ENCODE results near the gene DGLUCY. TPM values are rescaled to one million over a fixed set of nuclear protein-coding genes. Genes with fewer than 3 reads are reported as not detected.
A peak's percentile ranks its signal among the peaks of the same experiment; 100 is the strongest.

The DGLUCY gene
- total and polyA plus RNA-seq, 2 experiments from 2014 or later, result 15.2 to 15.7 TPM

GRCh38 chr14:91145391-91146160 lies 31.7 kb downstream of the DGLUCY start:
- DNase-seq, result no peak
- H2AFZ ChIP-seq, result no peak overlapping the region
- H3K9me3 ChIP-seq (ENCODE audit: low read depth), result no peaks in the 10 kb centered on the region
- H4K20me1 ChIP-seq (ENCODE audit: insufficient read depth), result no peaks in the 10 kb centered on the region
- TF ChIP-seq EZH2phosphoT487 (IDR thresholded peaks at IDR 0.05; ENCODE audit: insufficient read depth, low read depth) (no peak), EZH2 (IDR thresholded peaks at IDR 0.05; ENCODE audit: insufficient read depth, poor library complexity, severe bottlenecking) (no peak)
- H3K4me2 ChIP-seq (ENCODE audit: unreplicated experiment), result no peak overlapping the region
- no peaks in the 10 kb centered on the region for H3K36me3 ChIP-seq (ENCODE audit: low read depth)
- H3K27ac ChIP-seq, result no peak overlapping the region
- H3K9ac ChIP-seq, result no peak overlapping the region
- H3F3A ChIP-seq (ENCODE audit: insufficient read depth), result peaks cover 16% of the 10 kb centered on the region; the same call in 1 of the 2 replicates
- in situ Hi-C loops (cut with MboI), result no loop called here
- no peak overlapping the region for H3K4me3 ChIP-seq
- peaks cover 6% of the 10 kb centered on the region for H3K4me1 ChIP-seq (ENCODE audit: insufficient read depth)
- no peaks in the 10 kb centered on the region for H3K27me3 ChIP-seq (replicated peaks; ENCODE audit: insufficient read depth)
- no peaks in the 10 kb centered on the region for H3K9me2 ChIP-seq (ENCODE audit: insufficient read depth)
- no peaks in the 10 kb centered on the region for H3K79me2 ChIP-seq (ENCODE audit: insufficient read depth)
- WGBS, 2 experiments (ENCODE audit: low coverage in 1 of 2, low lambda C conversion rate in 2 of 2, missing lambda C conversion rate in 2 of 2), result 85 to 88% methylated on average over 11 of the region's 11 CpGs

- Histone ChIP-seq H3K4me3 (no peak overlapping the region), H3K4me1 (ENCODE audit: insufficient read depth) (peaks cover 6% of the 10 kb centered on the region), H3K4me2 (ENCODE audit: unreplicated experiment) (no peak overlapping the region), H3K27ac (no peak overlapping the region), H4K20me1 (ENCODE audit: insufficient read depth) (no peaks in the 10 kb centered on the region), H3K27me3 (replicated peaks; ENCODE audit: insufficient read depth) (no peaks in the 10 kb centered on the region), H3K36me3 (ENCODE audit: low read depth) (no peaks in the 10 kb centered on the region), H3K9me3 (ENCODE audit: low read depth) (no peaks in the 10 kb centered on the region), H3K9me2 (ENCODE audit: insufficient read depth) (no peaks in the 10 kb centered on the region), H3K9ac (no peak overlapping the region), H3F3A (ENCODE audit: insufficient read depth) (peaks cover 16% of the 10 kb centered on the region; the same call in 1 of the 2 replicates), H3K79me2 (ENCODE audit: insufficient read depth) (no peaks in the 10 kb centered on the region), H2AFZ (no peak overlapping the region)
- TF ChIP-seq EZH2phosphoT487 (IDR thresholded peaks at IDR 0.05; ENCODE audit: insufficient read depth, low read depth) (no peak), EZH2 (IDR thresholded peaks at IDR 0.05; ENCODE audit: insufficient read depth, poor library complexity, severe bottlenecking) (no peak)
- in situ Hi-C loops (cut with MboI), result no loop called here
- DNase-seq, result no peak
- 96 to 98% methylated on average over 5 of the region's 5 CpGs for WGBS, 2 experiments (ENCODE audit: low coverage in 1 of 2, low lambda C conversion rate in 2 of 2, missing lambda C conversion rate in 2 of 2)
These were observed 32.8 kb downstream of the DGLUCY start for GRCh38 chr14:91146661-91147060.

- Histone ChIP-seq H3K4me1 (ENCODE audit: insufficient read depth) (peaks cover 6% of the 10 kb centered on the region), H3K4me2 (ENCODE audit: unreplicated experiment) (peak overlapping the region; percentile 29), H2AFZ (no peak overlapping the region), H3K9me3 (ENCODE audit: low read depth) (no peaks in the 10 kb centered on the region), H3K4me3 (no peak overlapping the region), H4K20me1 (ENCODE audit: insufficient read depth) (no peaks in the 10 kb centered on the region), H3K9ac (no peak overlapping the region), H3K27me3 (replicated peaks; ENCODE audit: insufficient read depth) (no peaks in the 10 kb centered on the region), H3K79me2 (ENCODE audit: insufficient read depth) (no peaks in the 10 kb centered on the region), H3K9me2 (ENCODE audit: insufficient read depth) (no peaks in the 10 kb centered on the region), H3F3A (ENCODE audit: insufficient read depth) (peaks cover 16% of the 10 kb centered on the region; the same call in 1 of the 2 replicates), H3K36me3 (ENCODE audit: low read depth) (no peaks in the 10 kb centered on the region), H3K27ac (peak overlapping the region; percentile 39)
- 0% methylated on average over 6 of the region's 6 CpGs for WGBS, 2 experiments (ENCODE audit: low coverage in 1 of 2, low lambda C conversion rate in 2 of 2, missing lambda C conversion rate in 2 of 2)
- peak; percentile 97 for DNase-seq
- in situ Hi-C loops (cut with MboI), result no loop called here
- TF ChIP-seq EZH2 (IDR thresholded peaks at IDR 0.05; ENCODE audit: insufficient read depth, poor library complexity, severe bottlenecking) (no peak), EZH2phosphoT487 (IDR thresholded peaks at IDR 0.05; ENCODE audit: insufficient read depth, low read depth) (peak; percentile 82; the same call in 1 of the 2 replicates)
These were observed 35.6 kb downstream of the DGLUCY start for GRCh38 chr14:91149462-91149861.

GRCh38 chr14:91152499-91152898 lies 38.6 kb downstream of the DGLUCY start:
- Histone ChIP-seq H3K27me3 (replicated peaks; ENCODE audit: insufficient read depth) (no peaks in the 10 kb centered on the region), H3K27ac (no peak overlapping the region), H3F3A (ENCODE audit: insufficient read depth) (peaks cover 16% of the 10 kb centered on the region; the same call in 1 of the 2 replicates), H3K9me2 (ENCODE audit: insufficient read depth) (no peaks in the 10 kb centered on the region), H3K36me3 (ENCODE audit: low read depth) (no peaks in the 10 kb centered on the region), H3K79me2 (ENCODE audit: insufficient read depth) (no peaks in the 10 kb centered on the region), H3K9ac (no peak overlapping the region), H4K20me1 (ENCODE audit: insufficient read depth) (no peaks in the 10 kb centered on the region), H3K4me2 (ENCODE audit: unreplicated experiment) (no peak overlapping the region), H3K9me3 (ENCODE audit: low read depth) (no peaks in the 10 kb centered on the region), H3K4me3 (no peak overlapping the region), H2AFZ (no peak overlapping the region), H3K4me1 (ENCODE audit: insufficient read depth) (peaks cover 6% of the 10 kb centered on the region)
- WGBS, 2 experiments (ENCODE audit: low coverage in 1 of 2, low lambda C conversion rate in 2 of 2, missing lambda C conversion rate in 2 of 2), result 94 to 95% methylated on average over 2 of the region's 2 CpGs
- no peak for DNase-seq
- in situ Hi-C loops (cut with MboI), result no loop called here
- no peak for TF ChIP-seq EZH2 (IDR thresholded peaks at IDR 0.05; ENCODE audit: insufficient read depth, poor library complexity, severe bottlenecking)
- no peak for TF ChIP-seq EZH2phosphoT487 (IDR thresholded peaks at IDR 0.05; ENCODE audit: insufficient read depth, low read depth)

Data from GM23248 (cell line).